ENCODE measurements around the gene P4HA2. TPM values are rescaled to one million over a fixed set of nuclear protein-coding genes. Genes with fewer than 3 reads are reported as not detected.

The P4HA2 gene
- polyA plus RNA-seq, 1 donor (not counting 4 experiments of a cell fraction or from before 2014, with no cell fraction given), result 93.6 TPM

DNA sequence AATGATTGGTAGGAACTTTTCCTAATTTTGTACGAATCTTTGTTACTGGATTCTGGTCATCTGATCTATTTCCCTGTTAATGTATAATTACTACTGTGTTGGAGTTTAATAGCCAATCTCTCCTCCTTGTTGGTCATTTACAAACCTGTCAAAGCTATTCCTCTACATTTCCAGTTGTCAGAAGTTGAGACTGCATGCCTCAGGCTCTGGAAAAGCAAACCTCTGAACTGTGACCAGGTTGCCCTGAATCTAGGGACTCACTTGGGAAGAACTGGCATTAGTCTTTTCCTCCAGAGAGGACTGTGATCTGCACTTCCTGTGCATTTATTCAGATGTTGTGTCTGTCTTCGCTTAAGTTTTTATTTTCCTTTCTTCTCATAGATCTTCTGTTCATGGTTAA, 46.0 kb upstream of the P4HA2 start:
- Histone ChIP-seq H4K20me1 (ENCODE audit: control insufficient read depth, extremely low read depth, insufficient read depth, low read length) (peaks cover 2% of the 10 kb centered on the region), H3K36me3 (ENCODE audit: control insufficient read depth in 2 of 2, extremely low read depth in 1 of 2, insufficient read depth in 2 of 2, low read length in 2 of 2) (peaks cover 16 to 29% of the 10 kb centered on the region in 2 experiments), H3K9me3 (ENCODE audit: control insufficient read depth, low read depth, low read length) (no peaks in the 10 kb centered on the region), H3K9me1 (ENCODE audit: control insufficient read depth, extremely low read depth, insufficient read depth, low read length) (peaks cover 3% of the 10 kb centered on the region), H3K4me1 (ENCODE audit: control insufficient read depth, extremely low read depth, insufficient read depth, low read length) (peaks cover 17% of the 10 kb centered on the region), H3K27ac (ENCODE audit: control insufficient read depth, insufficient read depth, low read length) (no peak overlapping the region), H3K9ac (ENCODE audit: control insufficient read depth, extremely low read depth, insufficient read depth, low read length) (peak overlapping the region; percentile 14), H2AFZ (ENCODE audit: control insufficient read depth, low read length) (no peak overlapping the region), H3K79me2 (ENCODE audit: control insufficient read depth, insufficient read depth, low read length) (no peaks in the 10 kb centered on the region), H3K27me3 (ENCODE audit: control insufficient read depth, extremely low read depth, insufficient read depth, low read length) (no peaks in the 10 kb centered on the region), H3K4me3 (ENCODE audit: control insufficient read depth in 2 of 3, extremely low read depth in 1 of 3, insufficient read depth in 2 of 3, low read depth in 1 of 3, low read length in 3 of 3) (no peak overlapping the region), H3K4me2 (ENCODE audit: control insufficient read depth, extremely low read depth, insufficient read depth, low read depth, low read length) (no peak overlapping the region)
- DNase-seq (ENCODE audit: low read depth, low spot score) (no peak), FAIRE-seq (no peak)
- TF ChIP-seq, protein P1, sequence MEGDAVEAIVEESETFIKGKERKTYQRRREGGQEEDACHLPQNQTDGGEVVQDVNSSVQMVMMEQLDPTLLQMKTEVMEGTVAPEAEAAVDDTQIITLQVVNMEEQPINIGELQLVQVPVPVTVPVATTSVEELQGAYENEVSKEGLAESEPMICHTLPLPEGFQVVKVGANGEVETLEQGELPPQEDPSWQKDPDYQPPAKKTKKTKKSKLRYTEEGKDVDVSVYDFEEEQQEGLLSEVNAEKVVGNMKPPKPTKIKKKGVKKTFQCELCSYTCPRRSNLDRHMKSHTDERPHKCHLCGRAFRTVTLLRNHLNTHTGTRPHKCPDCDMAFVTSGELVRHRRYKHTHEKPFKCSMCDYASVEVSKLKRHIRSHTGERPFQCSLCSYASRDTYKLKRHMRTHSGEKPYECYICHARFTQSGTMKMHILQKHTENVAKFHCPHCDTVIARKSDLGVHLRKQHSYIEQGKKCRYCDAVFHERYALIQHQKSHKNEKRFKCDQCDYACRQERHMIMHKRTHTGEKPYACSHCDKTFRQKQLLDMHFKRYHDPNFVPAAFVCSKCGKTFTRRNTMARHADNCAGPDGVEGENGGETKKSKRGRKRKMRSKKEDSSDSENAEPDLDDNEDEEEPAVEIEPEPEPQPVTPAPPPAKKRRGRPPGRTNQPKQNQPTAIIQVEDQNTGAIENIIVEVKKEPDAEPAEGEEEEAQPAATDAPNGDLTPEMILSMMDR (optimal IDR thresholded peaks at IDR 0.05 in 1 of 3, IDR thresholded peaks at IDR 0.05 in 1 of 3, conservative IDR thresholded peaks at IDR 0.05 in 1 of 3; ENCODE audit: extremely low read depth in 1 of 3, insufficient read depth in 2 of 3, low read length in 3 of 3), result no peak
- no peak for TF ChIP-seq EZH2 (IDR thresholded peaks at IDR 0.05; ENCODE audit: low read length)
- dilution Hi-C loops (cut with MboI; ENCODE audit: extremely low pct_ligation_motif_present, low sequenced_read_pairs), result no loop called here

DNA sequence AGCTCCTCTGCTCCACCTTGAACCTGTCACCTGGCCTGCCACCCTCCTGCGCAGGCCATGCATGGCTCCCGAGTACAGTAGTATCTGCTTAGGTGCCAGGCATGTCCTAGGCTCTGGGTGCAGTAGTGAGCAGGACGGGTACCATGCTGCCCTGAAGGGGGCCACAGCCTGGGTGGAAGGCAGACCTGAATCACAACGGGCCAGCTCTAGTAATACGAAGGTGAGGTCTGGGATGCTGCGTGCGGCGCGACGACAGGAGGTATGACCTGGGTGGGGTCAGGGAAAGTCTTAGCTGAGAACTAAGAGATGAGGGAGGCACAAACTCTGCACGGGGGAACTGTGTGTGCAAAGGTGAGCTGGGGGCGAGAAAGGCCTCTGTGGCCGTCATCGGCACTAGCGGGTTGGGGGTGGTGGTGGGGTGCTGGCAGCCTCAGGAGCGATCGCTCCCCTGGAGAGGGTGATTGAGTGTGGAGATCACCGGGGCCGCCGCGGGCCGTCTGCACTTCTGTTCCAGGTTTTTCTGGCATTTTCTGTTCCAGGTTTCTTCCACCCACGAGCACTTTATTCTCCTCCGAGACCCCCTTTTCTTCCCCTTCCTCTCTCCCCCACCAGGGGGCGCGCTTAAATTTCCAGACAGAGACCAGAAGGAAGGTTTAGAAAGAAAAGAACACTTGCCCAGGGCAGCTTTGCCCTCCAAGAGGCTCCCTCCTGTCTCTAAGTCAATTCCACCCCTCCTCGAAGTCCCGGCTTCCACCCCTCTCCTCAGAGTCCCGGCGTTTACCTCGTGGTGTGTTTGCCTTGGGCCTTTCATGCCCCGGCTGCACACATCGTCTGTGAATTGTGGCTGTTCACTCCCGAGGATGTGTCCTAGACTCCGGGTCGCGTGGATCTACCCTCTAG, 44.9 kb upstream of the P4HA2 start:
- H2AFZ ChIP-seq (ENCODE audit: control insufficient read depth, low read length), result no peak overlapping the region
- peaks cover 19 to 39% of the 10 kb centered on the region in 2 experiments for H3K36me3 ChIP-seq (ENCODE audit: control insufficient read depth in 2 of 2, extremely low read depth in 1 of 2, insufficient read depth in 2 of 2, low read length in 2 of 2)
- peak overlapping the region; percentile 23 for H3K4me2 ChIP-seq (ENCODE audit: control insufficient read depth, extremely low read depth, insufficient read depth, low read depth, low read length)
- TF ChIP-seq, protein P1 (optimal IDR thresholded peaks at IDR 0.05 in 1 of 3, IDR thresholded peaks at IDR 0.05 in 1 of 3, conservative IDR thresholded peaks at IDR 0.05 in 1 of 3; ENCODE audit: extremely low read depth in 1 of 3, insufficient read depth in 2 of 3, low read length in 3 of 3), result peak in 2 of 3 experiments; percentile 77 to 79
- no peak for TF ChIP-seq EZH2 (IDR thresholded peaks at IDR 0.05; ENCODE audit: low read length)
- peaks cover 2% of the 10 kb centered on the region for H4K20me1 ChIP-seq (ENCODE audit: control insufficient read depth, extremely low read depth, insufficient read depth, low read length)
- FAIRE-seq (peak; percentile 44), DNase-seq (ENCODE audit: low read depth, low spot score) (no peak)
- dilution Hi-C loops (cut with MboI; ENCODE audit: extremely low pct_ligation_motif_present, low sequenced_read_pairs), result no loop called here
- H3K4me1 ChIP-seq (ENCODE audit: control insufficient read depth, extremely low read depth, insufficient read depth, low read length), result peaks cover 17% of the 10 kb centered on the region
- no peak overlapping the region for H3K4me3 ChIP-seq (ENCODE audit: control insufficient read depth in 2 of 3, extremely low read depth in 1 of 3, insufficient read depth in 2 of 3, low read depth in 1 of 3, low read length in 3 of 3)
- H3K9ac ChIP-seq (ENCODE audit: control insufficient read depth, extremely low read depth, insufficient read depth, low read length), result no peak overlapping the region
- H3K79me2 ChIP-seq (ENCODE audit: control insufficient read depth, insufficient read depth, low read length), result no peaks in the 10 kb centered on the region
- peaks cover 3% of the 10 kb centered on the region for H3K9me1 ChIP-seq (ENCODE audit: control insufficient read depth, extremely low read depth, insufficient read depth, low read length)
- no peaks in the 10 kb centered on the region for H3K27me3 ChIP-seq (ENCODE audit: control insufficient read depth, extremely low read depth, insufficient read depth, low read length)
- H3K27ac ChIP-seq (ENCODE audit: control insufficient read depth, insufficient read depth, low read length), result no peak overlapping the region
- H3K9me3 ChIP-seq (ENCODE audit: control insufficient read depth, low read depth, low read length), result no peaks in the 10 kb centered on the region
